PC-9 (cell line): ENCODE data around the gene CTU1.

Source experiments
- CTCF ChIP-seq: fragments of 200-600 bp; sonication (generic); conservative IDR thresholded peaks from 2 replicates; pipeline ENCODE4 v1.6.1; 2017; ENCODE audit warnings: mixed run types, antibody characterized with exemption, mild to moderate bottlenecking, moderate library complexity
- EZH2 ChIP-seq: fragments of 200-600 bp; sonication (generic); IDR thresholded peaks from 2 replicates; pipeline ENCODE4 v1.8.0; 2017; ENCODE audit warnings: antibody characterized with exemption, low read depth

- TF ChIP-seq CTCF, result no peak; the same call in 1 of the 2 replicates
- TF ChIP-seq EZH2, result no peak
These were observed 23.8 kb upstream of the CTU1 start for GRCh38 chr19:51131780-51132680.
